K562 (cell line): ENCODE data around the gene COQ10B. TPM values are rescaled to one million over a fixed set of nuclear protein-coding genes. Genes with fewer than 3 reads are reported as not detected.
A peak's percentile ranks its signal among the peaks of the same experiment; 100 is the strongest.

ENCODE experiments used
- BCOR ChIP-seq: fragments of 450-650 bp; IDR thresholded peaks from 2 replicates; pipeline ENCODE4 v1.6.1; 2016
- C11orf30 ChIP-seq: fragments of 450-650 bp; IDR thresholded peaks from 2 replicates; pipeline ENCODE4 v1.6.1; 2016; ENCODE audit warnings: low read depth, mild to moderate bottlenecking
- ETV5 ChIP-seq: sonication (generic); formaldehyde crosslinking; IDR thresholded peaks from 2 replicates; pipeline ENCODE4 v1.4.0; 2020; ENCODE audit warnings: low read depth, mild to moderate bottlenecking, missing genetic modification reagents
- ETV6 ChIP-seq, 3 experiments: fragments of 150-350 bp in 1 of 3; sonication (generic) in 1 of 3; formaldehyde crosslinking in 1 of 3; IDR thresholded peaks; 2 replicates each; pipeline versions ENCODE4 v1.6.1 to v1.8.0; 2014 to 2022; ENCODE audit warnings: borderline replicate concordance in 2 of 3, low read depth in 2 of 3, antibody characterized with exemption in 1 of 3, low read length in 1 of 3, mild to moderate bottlenecking in 1 of 3, missing genetic modification reagents in 1 of 3
- MCM7 ChIP-seq, 2 experiments: fragments of 450-650 bp; IDR thresholded peaks; 2 replicates each; pipeline ENCODE4 v1.6.1; 2016 to 2018
- NFE2L1 ChIP-seq: fragments of 450-650 bp; IDR thresholded peaks from 2 replicates; pipeline ENCODE4 v1.6.1; 2016; ENCODE audit warnings: missing genetic modification characterization, low read depth, mild to moderate bottlenecking, missing compliant biosample characterization, moderate library complexity, borderline replicate concordance
- SRSF9 ChIP-seq: fragments of 200-400 bp; formaldehyde crosslinking; IDR thresholded peaks from 2 replicates; pipeline ENCODE4 v1.6.1; 2017; ENCODE audit warnings: low read depth, low read length, borderline replicate concordance
- STAT5B ChIP-seq: fragments of 250-450 bp; sonication (Bioruptor Pico); IDR thresholded peaks from 2 replicates; pipeline ENCODE4 v1.8.0; 2021; ENCODE audit warnings: mild to moderate bottlenecking, inconsistent platforms
- TFAM ChIP-seq: fragments of 250-450 bp; sonication (Bioruptor Pico); conservative IDR thresholded peaks from 2 replicates; pipeline ENCODE4 v1.5.0; 2021; ENCODE audit warnings: mild to moderate bottlenecking, moderate library complexity
- THAP7 ChIP-seq: fragments of 250-450 bp; sonication (Bioruptor Pico); IDR thresholded peaks from 2 replicates; pipeline ENCODE4 v1.5.0; 2021
- XRCC3 ChIP-seq: fragments of 450-650 bp; IDR thresholded peaks from 2 replicates; pipeline ENCODE4 v1.6.1; 2017; ENCODE audit warnings: mild to moderate bottlenecking, moderate library complexity
- ZNF165 ChIP-seq: fragments of 250-450 bp; sonication (Bioruptor Pico); IDR thresholded peaks from 2 replicates; pipeline ENCODE4 v1.4.0; 2020; ENCODE audit warnings: borderline replicate concordance
- ZNF347 ChIP-seq: fragments of 450-650 bp; formaldehyde crosslinking; IDR thresholded peaks from 2 replicates; pipeline ENCODE4 v1.4.0; 2020; ENCODE audit warnings: low read depth, mild to moderate bottlenecking, moderate library complexity
- ZNF431 ChIP-seq: sonication (generic); formaldehyde crosslinking; IDR thresholded peaks from 2 replicates; pipeline ENCODE4 v1.8.0; 2022; ENCODE audit warnings: mild to moderate bottlenecking, missing genetic modification reagents
- polyA plus RNA-seq, 8 experiments: library from polyadenylated mRNA; depleted of rRNA in 4 of 8; stranded (reverse) in 5 of 8; unstranded in 3 of 8; fragments of >200 nt; fragmentation: Nextera tagmentation in 2 of 8; fragmentation: Illumina TruSeq in 1 of 8; extraction: Ambion mirVana in 2 of 8; extraction: Trizol in 1 of 8; gene quantifications; 2 replicates each; pipeline versions ENCODE4 v1.2.1 to v1.2.3, GENCODE V29; 2011 to 2014; ENCODE audit warnings: inconsistent platforms in 1 of 8, missing spikeins in 1 of 8
- total RNA-seq, 7 experiments: library from RNA; depleted of rRNA in 6 of 7; stranded (reverse); fragments of >200 nt in 6 of 7; fragmentation: Illumina TruSeq in 2 of 7; extraction: Trizol in 2 of 7; gene quantifications; 2 replicates each; pipeline versions ENCODE4 v1.2.1 to v1.2.3, GENCODE V29; 2011 to 2021; ENCODE audit warnings: low replicate concordance in 1 of 7
- TF ChIP-seq, protein P1 (sequence below): fragments of 250-450 bp; sonication (Bioruptor Pico); IDR thresholded peaks from 2 replicates; pipeline ENCODE4 v1.4.0; 2020
- TF ChIP-seq, protein P2 (sequence below): fragments of 250-450 bp; sonication (Bioruptor Pico); IDR thresholded peaks from 2 replicates; pipeline ENCODE4 v1.8.0; 2021; ENCODE audit warnings: mild to moderate bottlenecking, moderate library complexity
- TF ChIP-seq, protein P3 (sequence below): fragments of 250-450 bp; sonication (Bioruptor Pico); IDR thresholded peaks from 2 replicates; pipeline ENCODE4 v1.5.0; 2020; ENCODE audit warnings: mild to moderate bottlenecking

COQ10B gene
- total and polyA plus RNA-seq, 9 of the 15 experiments (the other 6 are each of a cell fraction or from before 2014, with no cell fraction given) = 3.1 to 13.1 (median 7.7) TPM

DNA sequence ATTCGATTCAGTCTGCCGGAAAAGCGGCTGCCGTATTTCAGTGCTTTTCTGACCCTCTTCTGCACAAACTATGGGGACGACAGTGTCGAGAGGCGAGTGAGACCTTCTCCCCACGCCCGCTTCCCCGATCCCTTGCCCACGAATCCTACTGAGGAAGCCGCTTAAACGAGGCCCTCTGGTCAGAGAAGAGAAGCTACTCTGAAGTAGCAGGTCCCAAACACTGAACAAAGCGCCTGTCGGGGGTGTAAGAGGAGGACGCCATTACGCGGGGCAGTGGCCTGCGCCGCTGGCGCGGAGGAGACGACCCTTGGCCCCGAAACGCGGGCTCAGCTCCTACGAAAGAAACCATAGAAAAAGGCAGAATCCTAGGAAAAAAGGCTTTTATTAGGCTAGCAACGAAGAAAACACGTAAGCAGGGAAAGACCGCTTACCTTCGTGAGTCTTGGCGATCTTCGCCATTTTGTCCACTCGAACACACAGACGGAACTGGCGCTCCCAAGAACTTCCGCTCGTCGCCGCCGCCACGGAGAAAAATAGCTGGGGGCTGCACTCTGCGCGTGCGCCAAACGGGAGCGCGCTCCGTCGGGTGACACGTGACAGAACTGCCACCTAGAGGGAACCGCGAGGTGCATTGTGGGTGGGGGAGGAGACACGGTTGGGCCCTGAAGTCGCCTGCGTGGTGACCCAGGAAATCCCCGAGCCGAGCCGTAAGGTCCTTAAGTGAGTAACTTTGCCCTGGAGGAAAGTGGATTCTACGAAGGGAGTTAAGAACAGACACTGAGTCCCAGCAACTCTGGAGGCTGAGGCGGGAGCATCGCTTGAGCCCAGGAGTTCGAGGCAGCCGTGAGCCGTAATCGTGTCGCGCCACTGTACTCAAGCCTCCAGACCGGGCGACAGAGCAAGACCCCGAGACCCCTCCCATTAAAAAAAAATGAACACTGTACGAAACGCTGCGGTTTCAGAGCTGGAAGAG, 18.5 kb upstream of the COQ10B start, which contains the start of gene SF3B1 (continued):
- TF ChIP-seq, protein P1, sequence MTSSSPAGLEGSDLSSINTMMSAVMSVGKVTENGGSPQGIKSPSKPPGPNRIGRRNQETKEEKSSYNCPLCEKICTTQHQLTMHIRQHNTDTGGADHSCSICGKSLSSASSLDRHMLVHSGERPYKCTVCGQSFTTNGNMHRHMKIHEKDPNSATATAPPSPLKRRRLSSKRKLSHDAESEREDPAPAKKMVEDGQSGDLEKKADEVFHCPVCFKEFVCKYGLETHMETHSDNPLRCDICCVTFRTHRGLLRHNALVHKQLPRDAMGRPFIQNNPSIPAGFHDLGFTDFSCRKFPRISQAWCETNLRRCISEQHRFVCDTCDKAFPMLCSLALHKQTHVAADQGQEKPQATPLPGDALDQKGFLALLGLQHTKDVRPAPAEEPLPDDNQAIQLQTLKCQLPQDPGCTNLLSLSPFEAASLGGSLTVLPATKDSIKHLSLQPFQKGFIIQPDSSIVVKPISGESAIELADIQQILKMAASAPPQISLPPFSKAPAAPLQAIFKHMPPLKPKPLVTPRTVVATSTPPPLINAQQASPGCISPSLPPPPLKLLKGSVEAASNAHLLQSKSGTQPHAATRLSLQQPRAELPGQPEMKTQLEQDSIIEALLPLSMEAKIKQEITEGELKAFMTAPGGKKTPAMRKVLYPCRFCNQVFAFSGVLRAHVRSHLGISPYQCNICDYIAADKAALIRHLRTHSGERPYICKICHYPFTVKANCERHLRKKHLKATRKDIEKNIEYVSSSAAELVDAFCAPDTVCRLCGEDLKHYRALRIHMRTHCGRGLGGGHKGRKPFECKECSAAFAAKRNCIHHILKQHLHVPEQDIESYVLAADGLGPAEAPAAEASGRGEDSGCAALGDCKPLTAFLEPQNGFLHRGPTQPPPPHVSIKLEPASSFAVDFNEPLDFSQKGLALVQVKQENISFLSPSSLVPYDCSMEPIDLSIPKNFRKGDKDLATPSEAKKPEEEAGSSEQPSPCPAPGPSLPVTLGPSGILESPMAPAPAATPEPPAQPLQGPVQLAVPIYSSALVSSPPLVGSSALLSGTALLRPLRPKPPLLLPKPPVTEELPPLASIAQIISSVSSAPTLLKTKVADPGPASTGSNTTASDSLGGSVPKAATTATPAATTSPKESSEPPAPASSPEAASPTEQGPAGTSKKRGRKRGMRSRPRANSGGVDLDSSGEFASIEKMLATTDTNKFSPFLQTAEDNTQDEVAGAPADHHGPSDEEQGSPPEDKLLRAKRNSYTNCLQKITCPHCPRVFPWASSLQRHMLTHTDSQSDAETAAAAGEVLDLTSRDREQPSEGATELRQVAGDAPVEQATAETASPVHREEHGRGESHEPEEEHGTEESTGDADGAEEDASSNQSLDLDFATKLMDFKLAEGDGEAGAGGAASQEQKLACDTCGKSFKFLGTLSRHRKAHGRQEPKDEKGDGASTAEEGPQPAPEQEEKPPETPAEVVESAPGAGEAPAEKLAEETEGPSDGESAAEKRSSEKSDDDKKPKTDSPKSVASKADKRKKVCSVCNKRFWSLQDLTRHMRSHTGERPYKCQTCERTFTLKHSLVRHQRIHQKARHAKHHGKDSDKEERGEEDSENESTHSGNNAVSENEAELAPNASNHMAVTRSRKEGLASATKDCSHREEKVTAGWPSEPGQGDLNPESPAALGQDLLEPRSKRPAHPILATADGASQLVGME (CRISPR knock-in tag) = no peak
- no peak for TF ChIP-seq THAP7 (CRISPR knock-in tag)
- TF ChIP-seq, protein P2, sequence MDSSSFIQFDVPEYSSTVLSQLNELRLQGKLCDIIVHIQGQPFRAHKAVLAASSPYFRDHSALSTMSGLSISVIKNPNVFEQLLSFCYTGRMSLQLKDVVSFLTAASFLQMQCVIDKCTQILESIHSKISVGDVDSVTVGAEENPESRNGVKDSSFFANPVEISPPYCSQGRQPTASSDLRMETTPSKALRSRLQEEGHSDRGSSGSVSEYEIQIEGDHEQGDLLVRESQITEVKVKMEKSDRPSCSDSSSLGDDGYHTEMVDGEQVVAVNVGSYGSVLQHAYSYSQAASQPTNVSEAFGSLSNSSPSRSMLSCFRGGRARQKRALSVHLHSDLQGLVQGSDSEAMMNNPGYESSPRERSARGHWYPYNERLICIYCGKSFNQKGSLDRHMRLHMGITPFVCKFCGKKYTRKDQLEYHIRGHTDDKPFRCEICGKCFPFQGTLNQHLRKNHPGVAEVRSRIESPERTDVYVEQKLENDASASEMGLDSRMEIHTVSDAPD (CRISPR knock-in tag) = no peak
- no peak for TF ChIP-seq NFE2L1 (tag)
- no peak for TF ChIP-seq STAT5B (CRISPR knock-in tag)
- no peak for TF ChIP-seq TFAM (CRISPR knock-in tag)
- no peak for TF ChIP-seq MCM7 (IDR thresholded peaks at IDR 0.05)
- no peak for TF ChIP-seq ETV6 (IDR thresholded peaks at IDR 0.05; ENCODE audit: borderline replicate concordance in 1 of 2, low read depth in 2 of 2, low read length in 1 of 2)
- TF ChIP-seq ETV6 (CRISPR knock-in tag; IDR thresholded peaks at IDR 0.05; ENCODE audit: borderline replicate concordance) = no peak
- TF ChIP-seq, protein P3, sequence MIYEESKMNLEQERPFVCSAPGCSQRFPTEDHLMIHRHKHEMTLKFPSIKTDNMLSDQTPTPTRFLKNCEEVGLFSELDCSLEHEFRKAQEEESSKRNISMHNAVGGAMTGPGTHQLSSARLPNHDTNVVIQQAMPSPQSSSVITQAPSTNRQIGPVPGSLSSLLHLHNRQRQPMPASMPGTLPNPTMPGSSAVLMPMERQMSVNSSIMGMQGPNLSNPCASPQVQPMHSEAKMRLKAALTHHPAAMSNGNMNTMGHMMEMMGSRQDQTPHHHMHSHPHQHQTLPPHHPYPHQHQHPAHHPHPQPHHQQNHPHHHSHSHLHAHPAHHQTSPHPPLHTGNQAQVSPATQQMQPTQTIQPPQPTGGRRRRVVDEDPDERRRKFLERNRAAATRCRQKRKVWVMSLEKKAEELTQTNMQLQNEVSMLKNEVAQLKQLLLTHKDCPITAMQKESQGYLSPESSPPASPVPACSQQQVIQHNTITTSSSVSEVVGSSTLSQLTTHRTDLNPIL (CRISPR knock-in tag) = no peak
- no peak for TF ChIP-seq XRCC3
- TF ChIP-seq SRSF9 = no peak
- TF ChIP-seq ZNF347 (CRISPR knock-in tag) = no peak
- 0 out of 2 replicates have a peak, but pooled peaks have one; percentile 46 for TF ChIP-seq ZNF431 (CRISPR knock-in tag)
- 0 out of 2 replicates have a peak, but pooled peaks have one; percentile 17 for TF ChIP-seq ETV5 (CRISPR knock-in tag)
- peak; percentile 67; the same call in 1 of the 2 replicates for TF ChIP-seq C11orf30
- TF ChIP-seq BCOR = no peak
- no peak for TF ChIP-seq ZNF165 (CRISPR knock-in tag)
